OCI-LY1 (cell line): ENCODE measurements around the gene TNFRSF1B.

Source experiments
- H2AFZ ChIP-seq: fragments of 200-600 bp; sonication (generic), shearing (Covaris generic); 2 replicates; pipeline ENCODE4 v1.6.0; 2014; ENCODE audit warnings: antibody characterized with exemption, mild to moderate bottlenecking, low read length
- H3F3A ChIP-seq: fragments of 200-600 bp; sonication (generic), shearing (Covaris generic); 2 replicates; pipeline ENCODE4 v1.6.0; 2014; ENCODE audit warnings: mild to moderate bottlenecking, antibody characterized with exemption, low read length, moderate library complexity; ENCODE audit not compliant: insufficient read depth
- H3K27ac ChIP-seq: fragments of 200-600 bp; sonication (generic); 2 replicates; pipeline ENCODE4 v1.5.1; 2014; ENCODE audit warnings: low read length, mixed run types, mild to moderate bottlenecking, low read depth; ENCODE audit not compliant: poor library complexity, severe bottlenecking
- H3K27me3 ChIP-seq: fragments of 200-600 bp; sonication (generic); 2 replicates; pipeline ENCODE4 v1.6.0; 2014; ENCODE audit warnings: antibody characterized with exemption, mild to moderate bottlenecking, low read length, moderate library complexity; ENCODE audit not compliant: insufficient read depth
- H3K36me3 ChIP-seq: fragments of 200-600 bp; sonication (generic); 2 replicates; pipeline ENCODE4 v1.6.1; 2014; ENCODE audit warnings: mild to moderate bottlenecking, antibody characterized with exemption, low read length, moderate library complexity, mixed read lengths; ENCODE audit not compliant: insufficient read depth
- H3K4me1 ChIP-seq: fragments of 200-600 bp; sonication (generic); 2 replicates; pipeline ENCODE4 v1.5.1; 2014; ENCODE audit warnings: mild to moderate bottlenecking, low read length, moderate library complexity; ENCODE audit not compliant: insufficient read depth, severe bottlenecking
- H3K4me2 ChIP-seq: fragments of 200-600 bp; sonication (generic), shearing (Covaris generic); 2 replicates; pipeline ENCODE4 v1.6.1; 2014; ENCODE audit warnings: low read length
- H3K4me3 ChIP-seq: fragments of 200-600 bp; sonication (generic); 2 replicates; pipeline ENCODE4 v1.5.1; 2014; ENCODE audit warnings: low read length, low read depth, mild to moderate bottlenecking, mixed read lengths; ENCODE audit not compliant: poor library complexity, severe bottlenecking
- H3K79me2 ChIP-seq: fragments of 200-600 bp; shearing (Covaris generic); 2 replicates; pipeline ENCODE4 v1.6.1; 2016; ENCODE audit warnings: mixed run types, low read length, mixed read lengths; ENCODE audit not compliant: insufficient read depth
- H3K9ac ChIP-seq: fragments of 200-600 bp; sonication (generic), shearing (Covaris generic); 2 replicates; pipeline ENCODE4 v1.6.1; 2014; ENCODE audit warnings: mild to moderate bottlenecking, low read length, mixed read lengths
- H3K9me2 ChIP-seq: fragments of 200-600 bp; sonication (generic), shearing (Covaris generic); 2 replicates; pipeline ENCODE4 v1.6.1; 2014; ENCODE audit warnings: low read depth, mild to moderate bottlenecking, low read length, mixed read lengths
- H3K9me3 ChIP-seq: fragments of 200-600 bp; shearing (Covaris generic); 2 replicates; pipeline ENCODE4 v1.6.1; 2014; ENCODE audit warnings: low read length, mixed read lengths
- H4K20me1 ChIP-seq: fragments of 200-600 bp; sonication (generic), shearing (Covaris generic); 2 replicates; pipeline ENCODE4 v1.6.0; 2016; ENCODE audit warnings: mild to moderate bottlenecking, low read length; ENCODE audit not compliant: insufficient read depth
- EZH2 ChIP-seq: fragments of 200-600 bp; sonication (generic), shearing (Covaris generic); IDR thresholded peaks from 2 replicates; pipeline ENCODE4 v1.8.0; 2017; ENCODE audit warnings: borderline replicate concordance, mixed run types, mild to moderate bottlenecking, antibody characterized with exemption, low read length, moderate library complexity, mixed read lengths
- TF ChIP-seq, protein P1 (sequence below): fragments of 200-600 bp; sonication (generic), shearing (Covaris generic); IDR thresholded peaks from 2 replicates; pipeline ENCODE4 v1.5.1; 2017; ENCODE audit warnings: mild to moderate bottlenecking, antibody characterized with exemption, low read length, moderate library complexity, mixed read lengths

Gene TNFRSF1B

GRCh38 chr1:12130466-12131130 is 36.2 kb upstream of the TNFRSF1B start:
- H3F3A ChIP-seq, result no peaks in the 10 kb centered on the region
- no peak for TF ChIP-seq EZH2
- TF ChIP-seq, protein P1, sequence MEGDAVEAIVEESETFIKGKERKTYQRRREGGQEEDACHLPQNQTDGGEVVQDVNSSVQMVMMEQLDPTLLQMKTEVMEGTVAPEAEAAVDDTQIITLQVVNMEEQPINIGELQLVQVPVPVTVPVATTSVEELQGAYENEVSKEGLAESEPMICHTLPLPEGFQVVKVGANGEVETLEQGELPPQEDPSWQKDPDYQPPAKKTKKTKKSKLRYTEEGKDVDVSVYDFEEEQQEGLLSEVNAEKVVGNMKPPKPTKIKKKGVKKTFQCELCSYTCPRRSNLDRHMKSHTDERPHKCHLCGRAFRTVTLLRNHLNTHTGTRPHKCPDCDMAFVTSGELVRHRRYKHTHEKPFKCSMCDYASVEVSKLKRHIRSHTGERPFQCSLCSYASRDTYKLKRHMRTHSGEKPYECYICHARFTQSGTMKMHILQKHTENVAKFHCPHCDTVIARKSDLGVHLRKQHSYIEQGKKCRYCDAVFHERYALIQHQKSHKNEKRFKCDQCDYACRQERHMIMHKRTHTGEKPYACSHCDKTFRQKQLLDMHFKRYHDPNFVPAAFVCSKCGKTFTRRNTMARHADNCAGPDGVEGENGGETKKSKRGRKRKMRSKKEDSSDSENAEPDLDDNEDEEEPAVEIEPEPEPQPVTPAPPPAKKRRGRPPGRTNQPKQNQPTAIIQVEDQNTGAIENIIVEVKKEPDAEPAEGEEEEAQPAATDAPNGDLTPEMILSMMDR, result no peak
- H3K4me2 ChIP-seq, result no peak overlapping the region
- no peaks in the 10 kb centered on the region for H3K9me3 ChIP-seq
- no peaks in the 10 kb centered on the region for H3K9me2 ChIP-seq
- no peaks in the 10 kb centered on the region for H4K20me1 ChIP-seq
- H3K27ac ChIP-seq, result no peak overlapping the region
- H2AFZ ChIP-seq, result no peak overlapping the region
- no peak overlapping the region for H3K4me3 ChIP-seq
- no peaks in the 10 kb centered on the region for H3K79me2 ChIP-seq
- no peaks in the 10 kb centered on the region for H3K36me3 ChIP-seq
- no peaks in the 10 kb centered on the region for H3K4me1 ChIP-seq
- H3K9ac ChIP-seq, result no peak overlapping the region
- 0 out of 2 replicates have a peak, but pooled peaks cover 11% of the 10 kb centered on the region for H3K27me3 ChIP-seq

GRCh38 chr1:12132078-12132477 is 34.7 kb upstream of the TNFRSF1B start:
- no peak overlapping the region for H3K27ac ChIP-seq
- TF ChIP-seq, protein P1, result no peak
- TF ChIP-seq EZH2, result no peak
- H2AFZ ChIP-seq, result no peak overlapping the region
- H3K4me3 ChIP-seq, result no peak overlapping the region
- H3F3A ChIP-seq, result no peaks in the 10 kb centered on the region
- no peak overlapping the region for H3K4me2 ChIP-seq
- no peaks in the 10 kb centered on the region for H3K79me2 ChIP-seq
- no peaks in the 10 kb centered on the region for H3K9me3 ChIP-seq
- no peak overlapping the region for H3K9ac ChIP-seq
- H3K27me3 ChIP-seq, result 0 out of 2 replicates have a peak, but pooled peaks cover 14% of the 10 kb centered on the region
- H3K9me2 ChIP-seq, result no peaks in the 10 kb centered on the region
- no peaks in the 10 kb centered on the region for H3K4me1 ChIP-seq
- no peaks in the 10 kb centered on the region for H4K20me1 ChIP-seq
- H3K36me3 ChIP-seq, result no peaks in the 10 kb centered on the region

- Histone ChIP-seq H3F3A (no peaks in the 10 kb centered on the region), H2AFZ (no peak overlapping the region), H3K9me3 (no peaks in the 10 kb centered on the region), H3K4me3 (no peak overlapping the region), H3K4me1 (no peaks in the 10 kb centered on the region), H3K27me3 (0 out of 2 replicates have a peak, but pooled peaks cover 15% of the 10 kb centered on the region), H3K36me3 (no peaks in the 10 kb centered on the region), H3K79me2 (no peaks in the 10 kb centered on the region), H4K20me1 (no peaks in the 10 kb centered on the region), H3K9me2 (no peaks in the 10 kb centered on the region), H3K9ac (no peak overlapping the region), H3K4me2 (no peak overlapping the region), H3K27ac (no peak overlapping the region)
- TF ChIP-seq, protein P1, result no peak
- TF ChIP-seq EZH2, result no peak
Measured at GRCh38 chr1:12134716-12135115, 32.1 kb upstream of the TNFRSF1B start.
